HG03520 (cell line): ENCODE data around the gene ABCC4.

ENCODE experiments used
- ATAC-seq: cut with Tn5 transposase; IDR thresholded peaks from one replicate; pipeline ENCODE4 v1.9.1; 2021; ENCODE audit warnings: mild to moderate bottlenecking, moderate library complexity; ENCODE audit not compliant: unreplicated experiment

The ABCC4 gene

DNA sequence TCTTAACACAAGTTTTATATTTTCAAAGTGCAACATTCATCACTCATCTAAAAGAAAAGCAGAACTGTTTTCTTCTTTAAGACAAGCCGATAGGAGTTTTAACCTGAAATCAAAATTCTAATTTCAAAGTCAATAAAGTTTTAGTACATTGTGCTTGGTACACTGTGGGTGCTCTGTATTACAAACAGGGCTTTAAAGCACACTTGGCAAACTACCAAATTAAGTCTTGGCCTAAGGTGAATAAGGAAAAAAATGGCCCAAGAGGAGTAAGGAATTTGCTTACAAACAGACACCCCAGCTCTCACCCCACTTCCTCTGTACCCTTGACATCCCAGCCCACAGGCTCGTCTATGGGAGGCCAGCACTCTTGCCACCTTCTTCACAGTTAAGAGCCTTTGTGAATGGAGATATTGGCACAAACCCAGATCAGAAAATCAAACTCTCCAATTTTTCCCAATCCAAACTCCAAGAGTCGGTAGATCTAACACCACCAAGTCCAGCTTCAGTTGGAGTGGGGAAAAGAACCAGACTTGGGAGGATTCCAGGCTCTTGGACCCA is 66.0 kb downstream of the ABCC4 start:
- no peak for ATAC-seq

GRCh38 chr13:95234242-95234641 is 67.0 kb downstream of the ABCC4 start:
- peak; percentile 60 for ATAC-seq

- no peak for ATAC-seq
Measured at GRCh38 chr13:95233026-95233635, 68.1 kb downstream of the ABCC4 start.

GRCh38 chr13:95231393-95231792 is 69.9 kb downstream of the ABCC4 start:
- no peak for ATAC-seq

DNA sequence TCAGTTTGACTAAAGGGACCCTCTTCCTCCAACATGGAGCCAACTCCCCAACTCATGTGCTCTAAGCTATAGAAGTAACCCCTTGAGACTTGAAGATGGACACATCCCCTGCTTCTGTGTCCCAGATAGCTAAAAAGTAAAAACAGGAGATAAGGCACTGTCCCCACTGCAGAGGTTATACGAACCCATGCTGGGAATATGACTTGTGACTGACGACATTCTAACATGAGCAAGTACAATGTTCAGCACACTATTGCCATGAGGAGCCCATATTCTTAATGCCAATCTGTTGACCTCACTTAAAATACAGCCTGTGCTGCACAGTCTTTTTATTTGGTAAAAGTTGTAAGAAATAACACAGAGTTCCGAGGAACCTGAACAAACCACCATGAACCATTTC is 71.4 kb downstream of the ABCC4 start:
- ATAC-seq, result no peak

- ATAC-seq, result no peak
Measured at GRCh38 chr13:95228130-95228529, 73.1 kb downstream of the ABCC4 start.

- ATAC-seq, result peak; percentile 93
Measured at GRCh38 chr13:95226932-95227695, 74.1 kb downstream of the ABCC4 start.

- no peak for ATAC-seq
Measured at GRCh38 chr13:95226476-95226875, 74.8 kb downstream of the ABCC4 start.

GRCh38 chr13:95226050-95226449 is 75.2 kb downstream of the ABCC4 start:
- ATAC-seq, result no peak

GRCh38 chr13:95224064-95224463 is 77.2 kb downstream of the ABCC4 start:
- ATAC-seq, result no peak

DNA sequence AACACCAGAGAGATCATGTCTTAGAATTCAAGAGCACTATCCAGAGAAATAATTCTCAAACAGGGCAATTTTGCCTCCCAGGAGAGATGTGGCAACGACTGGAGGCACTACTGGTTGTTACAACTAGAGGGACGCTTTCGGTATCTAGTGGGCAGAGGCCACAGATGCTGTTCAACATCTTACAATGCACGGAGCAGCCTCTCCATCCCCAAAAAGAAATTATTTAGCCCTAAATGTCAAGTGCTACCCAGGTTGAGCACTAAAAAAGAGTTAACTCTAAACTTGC is 78.6 kb downstream of the ABCC4 start:
- peak; percentile 24 for ATAC-seq

GRCh38 chr13:95221971-95222732 is 79.1 kb downstream of the ABCC4 start:
- ATAC-seq, result peak; percentile 34

DNA sequence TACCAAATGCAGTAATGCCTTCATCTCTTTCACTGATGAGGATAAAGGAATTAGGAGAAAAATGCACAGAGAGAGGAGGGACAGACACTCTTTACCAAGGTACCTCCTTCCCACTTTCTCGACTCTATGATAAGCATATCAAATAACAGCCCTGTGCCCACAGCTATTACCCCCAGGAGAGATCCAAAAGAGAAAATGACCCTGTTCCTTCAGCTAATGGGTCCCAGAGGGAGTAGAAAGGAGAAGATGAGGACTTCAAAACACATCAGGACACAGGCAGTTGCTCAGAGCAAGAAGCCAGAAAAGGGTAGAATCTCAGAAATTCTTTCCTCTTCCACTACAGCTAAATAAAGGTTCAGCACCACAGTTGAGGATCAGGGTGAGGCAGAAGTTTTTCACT is 80.6 kb downstream of the ABCC4 start:
- no peak for ATAC-seq

GRCh38 chr13:95217920-95218830 is 83.1 kb downstream of the ABCC4 start:
- ATAC-seq, result no peak

DNA sequence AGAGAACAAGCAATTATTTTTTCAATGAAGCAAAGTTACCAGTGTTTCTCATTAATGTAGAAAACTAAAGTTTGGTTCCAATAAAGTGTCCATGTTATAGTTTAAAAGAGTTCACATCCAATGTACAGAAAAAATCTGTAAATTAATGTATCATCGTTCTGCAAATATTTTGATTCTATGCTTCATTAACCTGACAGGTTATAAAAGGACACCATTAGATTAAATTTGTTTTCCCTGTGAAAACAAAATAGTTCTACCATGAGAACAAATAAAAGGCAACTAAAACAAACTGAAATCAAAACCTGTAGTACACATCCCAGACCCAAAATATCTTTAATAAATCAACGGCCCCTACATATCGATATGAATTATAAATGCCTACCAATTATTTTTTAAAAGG is 85.1 kb downstream of the ABCC4 start:
- ATAC-seq, result no peak

GRCh38 chr13:95212983-95213850 is 88.0 kb downstream of the ABCC4 start:
- no peak for ATAC-seq

- ATAC-seq, result no peak
Measured at GRCh38 chr13:95209109-95209508, 92.1 kb downstream of the ABCC4 start.

DNA sequence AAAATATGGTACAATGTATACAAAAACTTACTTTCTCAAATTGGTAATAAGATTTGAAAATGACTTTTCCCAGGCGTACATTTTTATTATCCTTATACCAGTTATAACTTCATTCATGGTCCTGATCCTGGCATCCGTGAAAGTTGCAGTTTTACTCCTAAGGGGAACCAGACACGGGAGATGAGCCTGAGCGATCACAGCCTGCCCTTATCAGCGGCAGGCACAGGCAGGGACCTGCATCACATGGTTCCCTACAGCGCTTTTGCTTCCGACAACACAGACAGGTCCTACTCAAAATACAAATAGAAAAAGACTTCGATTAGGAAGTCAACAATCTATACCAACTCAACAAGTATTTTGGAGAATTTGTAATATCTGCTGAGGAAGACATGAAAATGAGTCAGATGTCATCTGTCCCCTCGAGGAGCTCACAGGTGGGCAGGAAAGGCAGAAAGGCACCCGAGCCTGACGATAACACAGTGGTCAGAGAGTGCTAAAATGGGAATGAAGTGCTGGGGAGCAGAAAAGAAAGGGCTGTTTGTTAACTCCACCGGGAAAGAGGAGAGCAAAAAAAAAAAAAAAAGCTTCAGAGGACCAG is 93.4 kb downstream of the ABCC4 start:
- ATAC-seq, result peak; percentile 86

DNA sequence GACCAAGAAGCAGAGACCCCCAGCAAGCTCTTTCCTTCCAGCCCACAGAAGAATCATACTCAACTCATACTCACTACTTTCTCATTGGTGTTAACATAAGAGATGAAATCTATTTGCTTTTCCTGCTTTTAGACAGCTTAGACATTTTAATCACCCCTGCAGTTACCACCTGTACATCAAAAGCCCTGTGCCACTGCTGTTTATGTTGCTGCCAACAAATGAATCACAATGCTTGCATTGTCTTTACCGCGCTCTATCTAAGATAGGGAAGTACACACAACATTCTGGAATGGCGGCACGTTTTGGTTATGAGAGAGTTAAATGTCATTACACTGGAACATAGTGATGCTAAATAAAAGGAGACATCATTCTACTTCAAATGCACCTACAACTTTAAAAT is 95.1 kb downstream of the ABCC4 start:
- no peak for ATAC-seq
